Stimulated activated naive CD4-positive, alpha-beta T cell treated with Interleukin-2 at 50 U/mL for 16 hours (primary cell): ENCODE measurements around the gene ITGB7.

Experiments
- DNase-seq: peaks from one replicate; lab custom pipeline; 2025; lab: John Stamatoyannopoulos, UW

Gene ITGB7

GRCh38 chr12:53231671-53231920 lies 24.5 kb upstream of the ITGB7 start:
- DNase-seq, result no peak

DNA sequence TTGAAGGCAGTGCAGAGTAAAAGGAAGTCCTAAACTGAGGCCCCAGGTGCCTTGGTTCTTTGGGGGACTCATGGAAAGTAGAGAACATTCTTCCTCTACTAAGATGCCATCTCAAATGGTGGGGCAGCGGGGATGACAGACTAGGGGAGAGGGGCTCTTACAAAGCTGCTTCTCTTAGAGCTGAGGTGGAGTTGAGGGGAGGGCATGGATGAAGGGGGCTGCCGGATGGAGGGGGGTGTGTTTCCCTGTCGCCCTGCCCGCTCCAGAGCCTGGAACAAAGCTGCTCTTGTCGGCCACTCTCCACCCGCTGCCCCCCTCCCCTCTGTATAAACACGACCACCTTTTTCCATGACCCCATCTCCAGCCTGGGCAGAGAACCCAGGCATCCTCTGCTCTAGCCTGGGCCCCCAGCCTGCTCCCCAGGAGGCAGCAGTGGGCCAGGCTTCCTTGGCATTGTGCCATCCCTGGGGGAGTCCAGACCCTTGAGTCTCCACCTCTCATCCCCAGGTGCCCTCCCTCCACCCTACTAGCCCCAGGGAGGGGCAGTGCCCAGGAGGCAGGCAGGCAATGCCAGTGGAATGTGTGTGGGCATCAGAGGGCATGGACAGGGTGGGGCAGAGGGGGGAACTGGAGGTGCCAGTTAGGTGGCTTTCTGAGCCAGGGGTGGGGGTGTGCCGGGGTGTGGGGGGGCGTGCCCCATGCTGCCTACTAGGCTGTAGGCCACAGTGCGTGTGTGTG lies 23.2 kb upstream of the ITGB7 start:
- peak; percentile 9 for DNase-seq

GRCh38 chr12:53229454-53229853 lies 22.4 kb upstream of the ITGB7 start:
- DNase-seq, result no peak

DNA sequence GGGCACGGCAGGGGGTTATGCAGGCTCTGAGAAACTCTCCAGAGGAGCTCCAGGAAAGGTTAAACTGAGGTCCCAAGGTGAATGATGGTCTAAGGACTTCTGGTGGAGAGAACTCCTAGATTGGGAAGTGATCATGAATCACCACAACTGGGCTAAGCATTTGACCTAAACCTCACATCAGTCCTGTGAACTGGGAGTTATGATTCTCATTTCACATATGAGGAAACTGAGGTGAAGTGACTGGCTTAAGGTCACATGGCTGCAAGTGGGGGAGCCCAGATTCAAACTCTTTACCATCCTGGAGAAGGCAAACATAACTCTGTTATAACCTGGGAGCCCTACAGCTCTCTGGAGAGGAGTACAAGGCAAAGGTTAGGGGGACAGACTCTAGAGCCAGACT lies 20.8 kb upstream of the ITGB7 start:
- DNase-seq, result no peak

DNA sequence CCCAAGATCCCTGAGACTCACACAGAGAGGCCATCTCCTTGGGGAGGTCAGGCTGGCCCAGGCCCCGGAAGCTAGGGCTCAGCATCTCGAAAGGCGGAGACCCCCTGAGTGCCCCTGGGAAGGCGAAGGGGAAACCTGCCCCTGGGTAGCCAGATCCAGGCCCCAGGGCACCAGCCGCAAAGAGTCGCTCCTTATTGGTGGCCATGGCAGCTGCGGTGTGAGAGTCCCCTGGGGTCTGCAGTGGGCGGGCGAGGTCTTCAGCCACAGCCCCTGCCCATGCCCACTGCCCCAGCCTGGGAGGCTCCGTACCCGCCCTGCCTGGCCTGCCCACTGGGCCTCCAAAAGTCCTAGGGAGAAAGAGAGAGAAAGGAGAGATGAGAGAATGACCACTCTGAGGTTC lies 20.3 kb upstream of the ITGB7 start:
- DNase-seq, result no peak

DNA sequence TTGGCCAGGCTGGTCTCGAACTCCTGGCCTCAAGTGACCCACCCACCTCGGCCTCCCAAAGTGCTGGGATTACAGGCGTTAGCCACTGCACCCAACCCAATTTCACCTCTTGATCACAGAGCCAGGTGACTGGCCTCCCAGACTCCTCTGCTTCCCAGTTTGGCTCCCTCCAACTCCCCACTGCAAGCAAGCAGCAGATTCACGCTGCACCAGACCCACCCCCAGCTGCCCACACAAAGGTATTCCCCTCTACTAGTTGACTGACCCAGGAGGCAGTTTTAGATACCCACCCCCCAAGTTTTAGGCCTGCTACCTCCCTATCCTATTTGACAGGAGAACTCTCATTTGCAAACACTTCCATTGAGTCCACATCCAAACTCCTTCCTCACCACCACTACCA lies 19.8 kb upstream of the ITGB7 start:
- no peak for DNase-seq

DNA sequence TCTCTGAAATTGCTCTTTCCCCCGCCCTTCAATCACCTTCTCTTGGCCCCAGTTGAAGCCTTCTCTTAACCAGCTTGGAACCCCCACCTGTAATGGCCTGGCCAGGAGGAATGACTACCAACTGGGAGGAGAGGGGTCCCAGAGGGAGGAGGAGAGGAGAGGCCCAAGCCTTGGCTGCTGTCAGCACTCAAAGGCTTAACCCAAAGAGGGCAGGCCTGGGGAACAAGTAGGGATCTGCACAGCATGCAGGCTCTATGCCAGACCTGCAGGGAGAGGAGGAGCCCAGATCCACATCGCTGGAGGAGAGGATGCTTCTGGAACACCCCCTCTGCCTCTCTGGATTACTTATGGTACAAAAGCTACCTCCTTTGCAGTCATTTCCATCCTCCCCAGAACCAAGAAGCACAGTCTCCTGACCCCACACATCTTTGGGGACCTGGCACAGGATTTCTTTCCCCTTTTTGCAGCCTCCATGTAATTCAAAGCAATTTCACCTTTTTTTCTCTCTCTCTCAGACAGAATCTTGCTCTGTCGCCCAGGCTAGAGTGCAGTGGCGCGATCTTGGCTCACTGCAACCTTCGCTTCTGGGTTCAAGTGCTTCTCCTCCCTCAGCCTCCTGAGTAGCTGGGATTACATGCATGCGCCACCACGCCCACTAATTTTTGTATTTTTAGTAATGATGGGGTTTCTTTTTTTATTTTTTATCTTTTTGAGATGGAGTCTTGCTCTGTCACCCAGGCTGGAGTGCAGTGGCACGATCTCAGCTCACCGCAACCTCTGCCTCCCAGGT lies 18.8 kb upstream of the ITGB7 start:
- no peak for DNase-seq

- no peak for DNase-seq
Measured at GRCh38 chr12:53224897-53225634, 18.0 kb upstream of the ITGB7 start.

DNA sequence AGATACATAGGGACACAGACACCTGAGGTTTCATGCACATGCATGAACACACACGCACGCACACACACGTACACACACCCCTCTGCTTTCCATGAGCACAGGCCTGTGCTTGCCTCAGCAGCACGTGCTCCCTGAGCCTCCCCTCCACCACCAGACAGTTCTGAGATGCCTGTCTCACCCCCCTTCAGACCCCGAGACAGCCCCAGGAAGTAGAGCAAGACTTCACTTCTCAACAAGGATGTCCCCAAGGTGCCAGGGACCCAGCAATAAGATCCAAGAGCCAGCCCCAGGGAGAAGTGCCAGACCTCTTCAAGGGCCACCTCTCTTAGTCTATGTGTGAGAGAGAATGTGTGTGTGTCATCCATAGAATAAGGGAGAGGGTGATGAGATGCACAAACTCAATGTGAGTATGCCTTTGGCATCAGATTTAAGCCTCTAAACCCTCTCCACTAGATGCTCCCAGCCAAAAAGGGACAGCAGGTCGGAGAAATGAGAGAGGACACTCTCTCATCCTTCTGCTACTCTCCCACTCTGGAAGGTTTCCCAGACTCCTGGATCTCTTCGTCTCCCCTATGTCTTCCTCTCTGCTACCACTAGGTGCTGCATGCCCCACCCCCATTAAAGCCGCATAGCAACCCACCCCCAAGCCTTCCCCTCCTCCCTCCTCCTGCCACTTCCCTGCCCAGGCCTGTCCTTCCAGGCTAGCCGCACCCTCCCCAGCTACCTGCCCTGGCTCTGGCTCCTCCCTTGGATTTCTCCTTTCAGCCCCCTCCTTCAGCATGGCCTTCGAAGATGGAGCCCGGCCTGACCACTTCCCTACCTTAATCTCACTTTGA lies 17.2 kb upstream of the ITGB7 start:
- DNase-seq, result no peak

- peak; percentile 21 for DNase-seq
Measured at GRCh38 chr12:53223389-53224060, 16.5 kb upstream of the ITGB7 start.

DNA sequence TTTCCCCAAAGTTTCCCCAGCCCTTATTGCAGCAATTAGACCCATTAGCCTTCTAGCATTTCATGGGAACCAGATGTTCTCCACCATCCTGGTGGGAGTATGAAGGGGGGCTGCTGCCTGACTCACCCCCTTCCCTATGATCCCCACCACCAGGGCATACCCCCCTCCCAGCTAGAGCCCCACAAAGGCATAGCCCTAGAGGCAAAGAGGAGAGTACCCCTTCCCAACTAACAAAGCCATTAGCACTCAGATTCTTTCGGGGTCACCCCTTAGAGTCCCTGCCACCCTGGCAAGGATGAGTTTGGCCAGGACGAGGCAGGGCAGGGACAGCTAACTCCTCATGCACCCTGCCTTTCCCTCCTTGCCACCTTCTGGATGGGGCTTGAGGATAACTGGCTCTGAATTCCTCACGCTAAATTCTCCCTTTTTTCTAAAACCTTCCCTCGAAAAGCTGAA lies 15.8 kb upstream of the ITGB7 start:
- no peak for DNase-seq

DNA sequence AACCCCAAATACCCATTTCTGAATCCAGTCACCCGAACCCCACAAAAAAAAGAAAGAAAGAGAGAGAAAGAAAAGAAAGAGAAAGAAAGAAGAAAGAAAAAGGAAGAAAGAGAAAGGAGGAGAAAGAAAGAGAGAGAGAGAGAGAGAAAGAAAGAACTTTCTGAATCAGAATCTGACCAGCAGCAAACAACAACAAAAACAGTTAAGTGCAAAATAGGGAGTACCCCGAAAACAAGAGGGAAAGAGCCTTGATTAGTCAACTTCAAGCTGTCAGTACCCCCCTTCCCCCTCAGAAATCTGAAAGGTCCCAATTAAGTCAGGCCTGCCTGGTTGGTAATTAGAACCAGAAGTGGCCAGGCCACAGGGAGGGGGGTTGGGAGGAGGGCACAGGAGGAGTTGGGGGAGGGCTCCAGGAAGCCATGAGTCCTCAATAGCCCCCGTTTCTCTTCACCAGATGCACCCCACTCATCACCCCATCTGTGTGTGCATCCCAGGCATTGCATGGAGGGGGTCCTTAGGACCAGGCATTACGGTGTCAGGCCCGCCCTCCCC lies 15.2 kb upstream of the ITGB7 start:
- no peak for DNase-seq

DNA sequence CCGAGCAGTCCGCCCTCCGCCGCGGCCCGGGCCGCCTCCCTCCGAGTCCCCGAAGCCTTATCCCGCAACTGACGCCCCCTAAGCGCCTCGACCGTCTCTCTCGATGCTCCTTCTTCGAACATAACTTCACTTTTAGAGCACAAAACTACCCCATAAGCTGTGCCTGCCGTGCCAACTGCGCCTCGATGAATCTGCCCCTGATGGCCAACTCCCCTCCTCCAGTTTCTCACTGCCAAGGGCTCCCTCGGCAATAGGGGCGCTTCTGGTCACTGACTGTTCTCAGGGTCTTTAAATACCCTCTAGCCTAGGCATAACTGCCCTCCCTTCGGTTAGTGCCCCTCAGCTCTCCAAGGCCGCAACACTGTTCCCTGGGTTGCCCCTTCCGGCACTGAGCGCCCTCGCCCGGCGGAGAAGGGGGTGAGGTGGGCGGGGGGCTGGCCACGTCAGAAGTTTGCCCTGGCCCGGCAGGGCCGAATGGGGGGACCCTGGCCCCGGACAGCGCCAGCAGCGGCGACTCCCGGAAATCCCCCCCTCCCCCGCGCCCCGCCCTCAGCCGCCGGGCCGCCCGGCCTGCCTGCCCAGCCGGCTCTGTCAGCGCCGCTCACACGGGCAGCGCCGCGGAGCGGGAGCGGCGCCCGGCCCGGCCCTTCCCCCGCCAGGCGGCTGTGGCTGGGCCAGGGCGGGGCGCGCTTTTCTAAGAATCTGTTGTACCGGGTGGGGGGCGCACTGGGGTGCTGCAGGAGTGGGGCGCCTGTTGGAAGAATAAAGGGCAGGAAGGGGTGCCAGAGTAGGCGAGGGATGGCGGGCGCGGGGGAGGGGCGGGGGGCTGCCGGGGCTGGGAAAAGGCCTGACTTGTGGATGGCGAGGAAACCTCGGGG lies 14.4 kb upstream of the ITGB7 start:
- DNase-seq, result peak; percentile 53

DNA sequence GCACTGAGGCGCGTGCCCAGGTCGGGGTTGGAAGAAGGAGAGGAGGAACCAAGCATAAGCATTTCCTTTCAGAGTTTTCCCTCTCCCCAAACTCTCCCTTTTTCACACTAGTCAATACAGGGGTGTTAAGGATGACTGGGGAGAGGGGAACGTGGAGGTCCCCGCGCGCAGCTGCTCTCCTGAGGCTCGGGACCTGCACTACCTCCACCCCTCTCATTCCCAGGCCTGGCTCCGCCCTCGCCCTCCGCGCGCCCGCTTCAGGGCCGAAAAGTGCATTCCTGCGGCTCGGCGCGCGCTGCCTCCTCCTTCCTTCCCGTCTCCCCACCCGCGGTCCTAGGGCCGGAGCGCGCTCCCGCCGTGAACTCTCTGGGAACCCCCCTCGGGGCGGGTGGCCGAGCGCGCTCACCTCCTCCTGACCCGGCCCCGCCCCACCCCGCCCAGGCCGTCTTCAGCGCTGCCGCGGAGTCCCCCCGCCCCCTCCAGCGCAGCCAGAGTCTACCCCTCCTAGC lies 13.7 kb upstream of the ITGB7 start:
- DNase-seq, result peak; percentile 86

DNA sequence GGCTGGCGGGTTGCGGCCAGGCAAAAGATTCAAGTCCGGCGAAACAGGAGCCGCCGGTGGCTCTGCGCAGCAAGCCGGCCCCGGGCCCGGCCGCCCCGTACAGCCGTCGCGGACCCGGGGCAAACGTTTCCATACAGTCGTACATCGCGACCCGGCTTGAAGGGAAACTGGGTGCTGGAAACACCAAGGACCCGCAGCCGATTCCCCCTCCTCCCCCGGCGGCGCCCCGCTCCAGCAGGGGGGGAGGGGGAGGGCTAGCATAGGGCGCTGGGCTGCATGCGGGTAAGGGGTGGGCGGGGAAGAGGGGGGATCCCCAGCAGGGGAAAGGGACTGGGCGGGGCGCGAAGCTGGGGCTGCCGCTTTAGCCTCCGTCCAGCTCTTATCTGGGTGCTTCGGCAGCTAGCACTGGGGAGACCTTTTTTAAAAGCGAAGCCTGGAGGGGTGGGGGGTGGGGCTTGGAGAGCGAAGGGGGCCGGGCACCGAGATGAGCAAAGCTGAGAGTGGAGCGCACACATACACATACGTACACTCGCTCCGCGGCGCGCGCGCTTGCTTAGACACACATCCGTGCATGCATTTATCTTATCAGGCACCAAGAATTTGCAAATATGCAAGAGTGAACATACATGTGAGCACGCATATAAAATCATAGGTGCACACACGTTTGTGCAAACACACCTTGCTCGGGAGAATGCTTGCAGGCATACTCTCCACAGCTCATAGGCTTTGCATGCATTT lies 13.1 kb upstream of the ITGB7 start:
- peak; percentile 85 for DNase-seq

GRCh38 chr12:53219292-53219955 lies 12.4 kb upstream of the ITGB7 start:
- DNase-seq, result peak; percentile 90

GRCh38 chr12:53218551-53219291 lies 11.7 kb upstream of the ITGB7 start:
- peak; percentile 52 for DNase-seq

- no peak for DNase-seq
Measured at GRCh38 chr12:53217931-53218307, 10.9 kb upstream of the ITGB7 start.
